ENCODE results near the gene ATP2A3. TPM values are rescaled to one million over a fixed set of nuclear protein-coding genes. Genes with fewer than 3 reads are reported as not detected.

ATP2A3 gene
- total and polyA plus RNA-seq, 2 donors (not counting 3 experiments of a cell fraction or from before 2014, with no cell fraction given) = 0.37 to 0.55 TPM

- no peak overlapping the region for H3K4me2 ChIP-seq (ENCODE audit: insufficient read depth, low read length)
- no peaks in the 10 kb centered on the region for H3K9me1 ChIP-seq (replicated peaks; ENCODE audit: control insufficient read depth, extremely low read depth, insufficient read depth, low read length)
- no TSS peak for BruUV-seq (replicated peaks)
- TF ChIP-seq MYC (IDR thresholded peaks at IDR 0.05; ENCODE audit: low read depth, low read length) (no peak), POLR2A (IDR thresholded peaks at IDR 0.05; ENCODE audit: low read depth, low read length) (no peak), POLR2AphosphoS5 (IDR thresholded peaks at IDR 0.05; ENCODE audit: insufficient read depth, low read depth, low read length) (no peak), JUN (IDR thresholded peaks at IDR 0.05; ENCODE audit: borderline replicate concordance, insufficient read depth, insufficient read length, low read depth) (no peak), CTCF (IDR thresholded peaks at IDR 0.05; ENCODE audit: extremely low read depth in 1 of 2, insufficient read depth in 1 of 2, low read depth in 1 of 2, low read length in 2 of 2) (no peak), EZH2 (IDR thresholded peaks at IDR 0.05; ENCODE audit: borderline replicate concordance, low read depth, low read length, severe bottlenecking) (no peak), MAX (IDR thresholded peaks at IDR 0.05; ENCODE audit: insufficient read depth, insufficient read length) (no peak), FOS (IDR thresholded peaks at IDR 0.05; ENCODE audit: borderline replicate concordance, insufficient read depth, low read length) (no peak), GATA2 (IDR thresholded peaks at IDR 0.05; ENCODE audit: insufficient read depth, insufficient read length, low read depth, low read length) (no peak)
- H3K79me2 ChIP-seq (ENCODE audit: control insufficient read depth, insufficient read depth, low read length) = no peaks in the 10 kb centered on the region
- ChIA-PET POLR2A (no interaction called here), CTCF (interaction anchor here (0.8 to 1.3 kb wide), 2 partner anchors 36 to 57 kb away, joined by 3 to 4 read pairs; no protein-coding TSS in a partner anchor)
- DNase-seq (ENCODE audit: low read depth, low spot score) (no peak), FAIRE-seq (no peak)
- no peak overlapping the region for H3K4me3 ChIP-seq (replicated peaks in 1 of 3; ENCODE audit: insufficient read depth in 1 of 3, low read depth in 1 of 3, low read length in 3 of 3)
- intact Hi-C loops (cut with micrococcal nuclease) = no loop called here
- H3K27me3 ChIP-seq (ENCODE audit: control insufficient read depth in 2 of 2, insufficient read depth in 2 of 2, low read length in 2 of 2) = peaks cover 0 to 4% of the 10 kb centered on the region in 2 experiments
- dilution Hi-C loops (cut with MboI; ENCODE audit: extremely low pct_ligation_motif_present, low sequenced_read_pairs) = no loop called here
- H3K27ac ChIP-seq (ENCODE audit: insufficient read depth, low read depth, low read length) = no peak overlapping the region
- H3K36me3 ChIP-seq (ENCODE audit: control insufficient read depth in 2 of 2, extremely low read depth in 1 of 2, insufficient read depth in 2 of 2, low read length in 2 of 2) = no peaks in the 10 kb centered on the region
- no peak overlapping the region for H3K9ac ChIP-seq (replicated peaks; ENCODE audit: extremely low read depth, insufficient read depth, low read length)
- H4K20me1 ChIP-seq (replicated peaks; ENCODE audit: control insufficient read depth, extremely low read depth, insufficient read depth, low read length) = no peaks in the 10 kb centered on the region
- no peaks in the 10 kb centered on the region for H3K9me3 ChIP-seq (replicated peaks; ENCODE audit: control insufficient read depth, insufficient read depth, low read length)
- no peaks in the 10 kb centered on the region for H3K4me1 ChIP-seq (ENCODE audit: control insufficient read depth, extremely low read depth, insufficient read depth, low read length)
- H2AFZ ChIP-seq (ENCODE audit: low read depth, low read length) = no peak overlapping the region
These were observed 6.4 kb upstream of the ATP2A3 start for GRCh38 chr17:3970668-3971067.
